Breast epithelium (tissue), 4 donors: Measurements from ENCODE around the gene MTERF4. TPM values are rescaled to one million over a fixed set of nuclear protein-coding genes. Genes with fewer than 3 reads are reported as not detected.

Experiments
- DNase-seq, 2 donors: peaks; one replicate each; pipeline ENCODE4 v3.0.0-alpha.2; 2019; ENCODE audit warnings: low spot score in 2 of 2
- H3K27ac ChIP-seq, 2 donors: fragments of 200-600 bp; sonication (generic) in 1 of 2; one replicate each; pipeline ENCODE4 v1.5.1; 2016 to 2019; ENCODE audit warnings: mild to moderate bottlenecking in 1 of 2
- H3K27me3 ChIP-seq, 2 donors: fragments of 200-600 bp; sonication (generic) in 1 of 2; one replicate each; pipeline versions ENCODE4 v1.5.1 to v1.6.0; 2017 to 2019; ENCODE audit warnings: control low read depth in 1 of 2, mild to moderate bottlenecking in 1 of 2
- H3K36me3 ChIP-seq: fragments of 200-600 bp; one replicate; pipeline ENCODE4 v1.5.1; 2019
- H3K4me1 ChIP-seq, 2 donors: fragments of 200-600 bp; sonication (generic); one replicate each; pipeline ENCODE4 v1.5.1; 2016 to 2019; ENCODE audit warnings: control low read depth in 1 of 2
- H3K4me3 ChIP-seq, 3 donors: fragments of 200-600 bp; sonication (generic); 1 replicate in 2 of 3; 2 replicates in 1 of 3; pipeline ENCODE4 v1.5.1; 2016 to 2019; ENCODE audit warnings: mild to moderate bottlenecking in 3 of 3, moderate library complexity in 2 of 3
- H3K9me3 ChIP-seq, 2 donors: fragments of 200-600 bp; sonication (generic) in 1 of 2; one replicate each; pipeline ENCODE4 v1.5.1; 2016 to 2019; ENCODE audit warnings: control low read depth in 1 of 2
- CTCF ChIP-seq, 3 donors: fragments of 450-650 bp; IDR thresholded peaks; one replicate each; pipeline ENCODE4 v1.5.1; 2016 to 2017; ENCODE audit warnings: antibody characterized with exemption in 3 of 3, mild to moderate bottlenecking in 3 of 3, moderate library complexity in 3 of 3
- POLR2A ChIP-seq: fragments of 450-650 bp; IDR thresholded peaks from one replicate; pipeline ENCODE4 v1.6.1; 2016; ENCODE audit warnings: antibody characterized with exemption, mild to moderate bottlenecking, moderate library complexity
- POLR2AphosphoS5 ChIP-seq, 3 donors: sonication (generic); formaldehyde crosslinking; IDR thresholded peaks; one replicate each; pipeline ENCODE4 v1.6.1; 2017; ENCODE audit warnings: antibody characterized with exemption in 3 of 3
- intact Hi-C: fragments of 100-400 bp; cut with DNase I; formaldehyde crosslinking; loops from one replicate; pipeline ENCODE4 v1.15.1; 2023; ENCODE audit warnings: low total_unique reads
- total RNA-seq, 3 donors: library from RNA; depleted of rRNA; stranded (reverse); fragments of >200 nt; gene quantifications; one replicate each; pipeline ENCODE4 v1.1.0, GENCODE V29; 2016

Gene MTERF4
- total RNA-seq, 3 donors from 2014 or later = 35.7 to 54.6 (median 50.2) TPM

DNA sequence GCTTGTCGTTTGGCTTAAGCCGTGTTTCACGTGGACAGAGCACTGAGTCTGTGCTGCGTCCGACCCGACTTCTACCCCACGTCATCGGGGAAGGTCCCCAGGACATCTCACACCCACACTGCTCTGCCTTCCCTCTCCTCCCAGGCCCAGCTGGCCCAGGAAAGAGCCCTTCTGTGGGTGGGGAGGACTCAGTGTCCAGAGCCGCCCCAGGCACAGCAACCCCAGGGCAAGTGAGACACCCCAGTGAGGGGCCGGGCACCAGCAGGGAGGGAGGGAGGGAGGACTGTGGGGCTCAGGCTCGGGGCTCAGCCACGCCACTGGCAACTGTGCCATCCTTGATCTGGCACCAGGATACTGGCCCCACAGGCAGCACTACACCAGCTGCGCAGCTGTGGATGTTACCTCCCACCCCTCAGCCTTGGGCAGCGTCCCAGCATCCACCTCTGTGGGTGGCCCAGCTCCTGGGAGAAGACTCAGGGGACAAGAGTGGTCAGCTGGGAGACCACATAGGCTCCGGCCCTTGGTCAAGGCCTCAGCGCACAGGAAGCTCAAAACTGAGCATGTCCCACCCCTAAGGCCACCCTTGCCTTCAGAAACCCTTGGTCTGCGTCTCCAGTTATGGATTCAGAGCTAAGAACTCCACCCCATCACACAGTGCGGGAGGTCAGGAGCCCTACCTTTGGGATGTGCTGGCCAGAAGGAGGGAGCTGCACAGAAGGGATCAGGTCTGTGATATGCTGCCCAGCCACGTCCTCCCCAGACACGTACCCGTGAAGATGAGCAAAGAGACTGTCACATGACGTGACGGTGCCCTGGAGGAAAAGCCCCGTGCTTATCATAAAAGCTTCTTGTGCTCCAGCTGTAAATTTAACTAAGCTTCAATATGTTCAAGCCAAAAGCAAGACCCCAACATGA, 35.4 kb upstream of the MTERF4 start:
- Histone ChIP-seq H3K36me3 (no peaks in the 10 kb centered on the region), H3K9me3 (no peaks in the 10 kb centered on the region)

GRCh38 chr2:241136661-241137260, 34.7 kb upstream of the MTERF4 start:
- Histone ChIP-seq H3K27me3 (no peaks in the 10 kb centered on the region), H3K4me3 (no peak overlapping the region), H3K4me1 (no peaks in the 10 kb centered on the region), H3K27ac (no peak overlapping the region), H3K9me3 (no peaks in the 10 kb centered on the region), H3K36me3 (no peaks in the 10 kb centered on the region)
- no peak for TF ChIP-seq POLR2AphosphoS5 (IDR thresholded peaks at IDR 0.05)
- intact Hi-C loops = no loop called here
- no peak for DNase-seq

More for the DNA sequence above, 35.4 kb upstream of the MTERF4 start:
- Histone ChIP-seq H3K4me3 (no peak overlapping the region), H3K27ac (no peak overlapping the region), H3K27me3 (no peaks in the 10 kb centered on the region), H3K4me1 (no peaks in the 10 kb centered on the region)
- no peak for DNase-seq
- intact Hi-C loops = no loop called here
- no peak for TF ChIP-seq POLR2AphosphoS5 (IDR thresholded peaks at IDR 0.05)
- no peak for TF ChIP-seq POLR2A
- no peak for TF ChIP-seq CTCF (IDR thresholded peaks at IDR 0.05)

- Histone ChIP-seq H3K4me3 (no peak overlapping the region), H3K27ac (no peak overlapping the region), H3K4me1 (no peaks in the 10 kb centered on the region), H3K36me3 (no peaks in the 10 kb centered on the region), H3K27me3 (no peaks in the 10 kb centered on the region), H3K9me3 (no peaks in the 10 kb centered on the region)
- TF ChIP-seq POLR2AphosphoS5 (IDR thresholded peaks at IDR 0.05) (no peak), CTCF (IDR thresholded peaks at IDR 0.05) (no peak), POLR2A (no peak)
- intact Hi-C loops = no loop called here
- no peak for DNase-seq
Measured at GRCh38 chr2:241136191-241136590, 34.1 kb upstream of the MTERF4 start.

GRCh38 chr2:241135737-241136136, 33.6 kb upstream of the MTERF4 start:
- no peaks in the 10 kb centered on the region for H3K9me3 ChIP-seq
- TF ChIP-seq POLR2A (no peak), CTCF (IDR thresholded peaks at IDR 0.05) (no peak), POLR2AphosphoS5 (IDR thresholded peaks at IDR 0.05) (no peak)
- H3K27ac ChIP-seq = no peak overlapping the region
- H3K4me1 ChIP-seq = no peaks in the 10 kb centered on the region
- no peak for DNase-seq
- no peaks in the 10 kb centered on the region for H3K27me3 ChIP-seq
- H3K36me3 ChIP-seq = no peaks in the 10 kb centered on the region
- intact Hi-C loops = no loop called here
- H3K4me3 ChIP-seq = no peak overlapping the region

DNA sequence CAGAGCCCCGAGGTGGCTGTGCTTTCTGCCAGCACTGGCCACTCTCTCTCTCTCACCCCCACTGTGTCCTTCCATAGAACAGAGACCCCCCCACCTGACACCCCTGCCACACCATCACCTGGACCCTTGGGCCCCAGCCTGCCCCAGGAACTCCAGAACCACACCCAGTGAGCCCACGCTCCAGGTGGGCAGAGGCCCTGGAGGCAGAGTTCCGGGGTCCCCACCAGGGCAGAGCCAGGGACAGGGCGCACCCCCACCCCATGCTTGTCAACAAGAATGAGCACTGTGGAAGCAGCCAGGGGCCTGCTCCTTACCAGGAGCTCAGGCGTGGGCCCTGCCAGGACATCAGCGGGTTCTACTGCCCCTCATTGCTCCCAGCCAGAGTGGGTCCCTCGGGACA, 32.6 kb upstream of the MTERF4 start:
- Histone ChIP-seq H3K4me3 (no peak overlapping the region), H3K36me3 (no peaks in the 10 kb centered on the region), H3K4me1 (no peaks in the 10 kb centered on the region), H3K27ac (no peak overlapping the region), H3K9me3 (no peaks in the 10 kb centered on the region), H3K27me3 (no peaks in the 10 kb centered on the region)
- DNase-seq = no peak
- intact Hi-C loops = no loop called here
- TF ChIP-seq POLR2AphosphoS5 (IDR thresholded peaks at IDR 0.05) (no peak), CTCF (IDR thresholded peaks at IDR 0.05) (no peak), POLR2A (no peak)
